GM12892 (cell line): ENCODE results near the gene CMTM8.
"Not testable (repeated sequence)": the region's sequence is repeated elsewhere in the genome, so short reads cannot be mapped to it uniquely, and the experiment has no call there.

ENCODE experiments used
- POLR2A ChIP-seq: IDR thresholded peaks from 2 replicates; pipeline ENCODE4 v1.6.1; 2011; ENCODE audit warnings: low read depth, low read length, control low read depth
- POLR2AphosphoS5 ChIP-seq: IDR thresholded peaks from 2 replicates; pipeline ENCODE4 v1.6.1; 2011; ENCODE audit warnings: low read depth, low read length, control low read depth
- TAF1 ChIP-seq: IDR thresholded peaks from 2 replicates; pipeline ENCODE4 v1.6.1; 2011; ENCODE audit warnings: low read depth, mild to moderate bottlenecking, control low read depth, low read length, borderline replicate concordance

DNA sequence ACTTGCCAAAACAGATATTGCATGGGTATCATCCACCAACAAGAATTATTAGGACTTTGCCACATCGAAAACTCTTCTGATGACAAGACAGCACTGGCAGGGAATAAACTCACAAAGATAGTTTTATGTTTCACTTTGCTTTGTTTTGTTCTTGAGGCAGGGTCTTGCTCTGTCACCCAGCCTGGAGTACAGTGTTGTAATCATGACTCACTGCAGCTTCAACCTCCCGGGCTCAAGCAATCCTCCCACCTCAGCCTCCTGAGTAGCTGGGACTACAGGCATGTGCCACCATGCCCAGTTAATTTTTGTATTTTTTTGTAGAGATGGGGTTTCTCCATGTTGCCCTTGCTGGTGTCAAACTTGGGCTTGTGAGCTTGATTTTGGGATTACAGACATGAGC is 151.1 kb downstream of the CMTM8 start:
- not testable (repeated sequence) for TF ChIP-seq POLR2A, POLR2AphosphoS5, TAF1
